ENCODE data around the gene RAPGEF6.
"Not testable (repeated sequence)": the region's sequence is repeated elsewhere in the genome, so short reads cannot be mapped to it uniquely, and the experiment has no call there.

DNA sequence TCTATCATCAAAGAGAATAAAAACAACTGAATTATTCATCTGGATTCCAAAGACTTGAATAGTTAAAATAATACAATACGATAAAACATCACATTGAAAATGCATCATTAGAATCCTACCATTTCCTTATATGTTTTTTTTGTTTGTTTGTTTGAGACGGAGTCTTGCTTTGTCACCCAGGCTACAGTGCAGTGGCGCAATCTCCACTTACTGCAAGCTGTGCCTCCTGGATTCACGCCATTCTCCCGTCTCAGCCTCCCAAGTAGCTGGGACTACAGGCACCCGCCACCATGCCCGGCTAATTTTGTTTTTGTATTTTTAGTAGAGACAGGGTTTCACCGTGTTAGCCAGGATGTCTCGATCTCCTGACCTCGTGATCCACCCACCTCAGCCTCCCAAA lies 43.2 kb upstream of the RAPGEF6 start:
- TF ChIP-seq, protein P1, sequence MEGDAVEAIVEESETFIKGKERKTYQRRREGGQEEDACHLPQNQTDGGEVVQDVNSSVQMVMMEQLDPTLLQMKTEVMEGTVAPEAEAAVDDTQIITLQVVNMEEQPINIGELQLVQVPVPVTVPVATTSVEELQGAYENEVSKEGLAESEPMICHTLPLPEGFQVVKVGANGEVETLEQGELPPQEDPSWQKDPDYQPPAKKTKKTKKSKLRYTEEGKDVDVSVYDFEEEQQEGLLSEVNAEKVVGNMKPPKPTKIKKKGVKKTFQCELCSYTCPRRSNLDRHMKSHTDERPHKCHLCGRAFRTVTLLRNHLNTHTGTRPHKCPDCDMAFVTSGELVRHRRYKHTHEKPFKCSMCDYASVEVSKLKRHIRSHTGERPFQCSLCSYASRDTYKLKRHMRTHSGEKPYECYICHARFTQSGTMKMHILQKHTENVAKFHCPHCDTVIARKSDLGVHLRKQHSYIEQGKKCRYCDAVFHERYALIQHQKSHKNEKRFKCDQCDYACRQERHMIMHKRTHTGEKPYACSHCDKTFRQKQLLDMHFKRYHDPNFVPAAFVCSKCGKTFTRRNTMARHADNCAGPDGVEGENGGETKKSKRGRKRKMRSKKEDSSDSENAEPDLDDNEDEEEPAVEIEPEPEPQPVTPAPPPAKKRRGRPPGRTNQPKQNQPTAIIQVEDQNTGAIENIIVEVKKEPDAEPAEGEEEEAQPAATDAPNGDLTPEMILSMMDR (conservative IDR thresholded peaks at IDR 0.05; ENCODE audit: low read depth, low read length) = not testable (repeated sequence)
- TF ChIP-seq EZH2 (IDR thresholded peaks at IDR 0.05; ENCODE audit: borderline replicate concordance, low read depth, low read length, poor library complexity, severe bottlenecking) = not testable (repeated sequence)

All from A673 (cell line).